Measurements from ENCODE around the gene ARHGAP8.

Gene ARHGAP8

DNA sequence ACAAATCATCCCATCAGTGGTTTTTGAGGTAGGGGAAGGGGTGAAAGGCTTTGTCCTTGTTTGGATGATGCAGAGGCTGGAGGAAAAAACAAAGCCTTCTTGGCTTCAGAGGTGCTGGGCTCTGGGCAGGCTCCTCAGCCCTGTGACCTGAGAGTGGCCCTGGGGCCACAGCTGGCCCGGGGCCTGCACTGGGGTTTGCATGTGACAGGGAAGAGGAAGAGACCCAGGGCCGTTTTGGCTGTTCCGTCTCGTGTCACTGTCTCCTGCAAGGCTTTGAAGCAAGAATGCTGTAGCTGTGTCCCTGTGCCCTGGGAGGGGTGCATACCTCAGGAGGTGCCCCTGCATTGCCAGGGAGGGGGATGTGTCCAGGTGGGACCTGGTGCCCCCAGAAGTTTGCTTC is 12.6 kb downstream of the ARHGAP8 start:
- no peak overlapping the region for H3K4me3 ChIP-seq (ENCODE audit: low read length)
- no peak for DNase-seq (ENCODE audit: low read depth)
- TF ChIP-seq, protein P1, sequence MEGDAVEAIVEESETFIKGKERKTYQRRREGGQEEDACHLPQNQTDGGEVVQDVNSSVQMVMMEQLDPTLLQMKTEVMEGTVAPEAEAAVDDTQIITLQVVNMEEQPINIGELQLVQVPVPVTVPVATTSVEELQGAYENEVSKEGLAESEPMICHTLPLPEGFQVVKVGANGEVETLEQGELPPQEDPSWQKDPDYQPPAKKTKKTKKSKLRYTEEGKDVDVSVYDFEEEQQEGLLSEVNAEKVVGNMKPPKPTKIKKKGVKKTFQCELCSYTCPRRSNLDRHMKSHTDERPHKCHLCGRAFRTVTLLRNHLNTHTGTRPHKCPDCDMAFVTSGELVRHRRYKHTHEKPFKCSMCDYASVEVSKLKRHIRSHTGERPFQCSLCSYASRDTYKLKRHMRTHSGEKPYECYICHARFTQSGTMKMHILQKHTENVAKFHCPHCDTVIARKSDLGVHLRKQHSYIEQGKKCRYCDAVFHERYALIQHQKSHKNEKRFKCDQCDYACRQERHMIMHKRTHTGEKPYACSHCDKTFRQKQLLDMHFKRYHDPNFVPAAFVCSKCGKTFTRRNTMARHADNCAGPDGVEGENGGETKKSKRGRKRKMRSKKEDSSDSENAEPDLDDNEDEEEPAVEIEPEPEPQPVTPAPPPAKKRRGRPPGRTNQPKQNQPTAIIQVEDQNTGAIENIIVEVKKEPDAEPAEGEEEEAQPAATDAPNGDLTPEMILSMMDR (IDR thresholded peaks at IDR 0.05; ENCODE audit: insufficient read depth, low read depth, low read length, missing control alignments), result no peak

DNA sequence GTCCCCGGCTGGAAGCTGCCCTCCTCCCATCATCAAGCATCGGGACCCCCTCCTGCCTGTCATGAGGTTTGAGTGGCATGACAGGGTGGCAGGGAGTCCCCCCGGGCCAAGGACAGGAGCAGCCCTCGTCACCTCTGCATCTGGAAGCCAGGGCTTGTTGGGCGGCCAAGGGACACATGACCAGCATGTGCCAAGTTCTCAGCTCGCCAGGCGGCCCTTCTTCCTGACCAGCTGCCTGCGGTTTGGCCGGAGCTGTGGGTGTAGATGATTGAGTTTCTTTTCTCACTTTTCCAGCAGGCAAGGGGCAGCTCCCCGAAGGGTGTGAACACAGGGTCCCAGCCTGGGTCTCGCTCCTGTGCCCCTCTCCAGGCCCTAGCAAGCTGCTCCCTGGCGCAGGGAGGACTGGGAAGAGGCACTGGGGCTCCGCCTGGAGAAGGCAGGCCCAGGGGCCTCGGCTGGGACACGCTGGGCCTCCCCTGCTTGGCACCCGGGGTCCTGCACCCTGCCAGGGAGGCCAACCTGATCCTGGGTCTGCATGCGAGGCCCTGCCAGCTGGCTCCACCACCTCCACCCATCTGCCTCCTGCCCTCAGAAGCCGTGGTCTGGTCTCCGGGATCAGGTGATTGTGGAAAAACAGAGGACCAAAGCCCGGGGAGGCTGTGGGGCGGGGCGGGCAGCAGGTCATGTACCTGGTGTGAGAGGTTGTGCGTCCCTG is 13.4 kb downstream of the ARHGAP8 start:
- H3K4me3 ChIP-seq (ENCODE audit: low read length), result no peak overlapping the region
- TF ChIP-seq, protein P1 (IDR thresholded peaks at IDR 0.05; ENCODE audit: insufficient read depth, low read depth, low read length, missing control alignments), result no peak
- DNase-seq (ENCODE audit: low read depth), result no peak

DNA sequence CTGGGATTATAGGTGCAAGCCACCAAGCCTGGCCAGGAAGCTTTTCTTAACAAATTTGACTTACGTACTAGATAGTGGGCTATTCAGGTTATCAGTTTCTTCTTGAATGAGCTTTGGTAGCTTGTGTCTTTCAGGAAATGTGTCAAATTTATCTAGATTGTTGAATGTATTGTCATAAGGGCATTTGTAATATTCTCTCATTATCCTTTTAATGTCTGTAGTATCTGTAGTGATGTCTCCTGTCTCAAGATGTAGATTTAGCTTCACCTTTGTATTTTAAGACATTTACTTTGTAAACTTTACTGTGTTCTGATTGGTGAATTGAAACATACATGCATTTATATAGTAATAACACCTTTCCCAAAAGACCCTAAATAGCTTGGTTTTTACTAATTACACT is 20.7 kb downstream of the ARHGAP8 start:
- TF ChIP-seq, protein P1 (IDR thresholded peaks at IDR 0.05; ENCODE audit: insufficient read depth, low read depth, low read length, missing control alignments), result no peak
- H3K4me3 ChIP-seq (ENCODE audit: low read length), result no peak overlapping the region
- DNase-seq (ENCODE audit: low read depth), result no peak

DNA sequence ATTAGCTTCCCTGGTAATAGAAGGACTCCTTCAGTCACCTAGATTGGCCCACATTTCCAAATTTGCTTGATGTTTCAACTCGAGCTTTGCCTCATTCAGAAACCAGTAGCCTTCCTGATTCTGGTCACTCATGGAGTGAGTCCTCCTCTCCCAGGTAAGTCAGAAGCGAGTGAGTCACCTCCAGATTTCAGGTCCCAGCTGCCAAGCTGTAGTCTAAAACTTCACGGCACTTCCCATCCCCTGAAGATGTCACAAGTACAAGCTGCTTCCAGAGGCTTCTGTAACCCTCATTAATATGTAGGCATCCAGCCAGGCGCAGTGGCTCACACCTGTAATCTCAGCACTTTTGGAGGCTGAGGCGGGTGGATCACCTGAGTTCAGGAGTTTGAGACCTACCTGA is 23.5 kb downstream of the ARHGAP8 start:
- peak; percentile 66 for DNase-seq (ENCODE audit: low read depth)
- TF ChIP-seq, protein P1 (IDR thresholded peaks at IDR 0.05; ENCODE audit: insufficient read depth, low read depth, low read length, missing control alignments), result no peak
- no peak overlapping the region for H3K4me3 ChIP-seq (ENCODE audit: low read length)

DNA sequence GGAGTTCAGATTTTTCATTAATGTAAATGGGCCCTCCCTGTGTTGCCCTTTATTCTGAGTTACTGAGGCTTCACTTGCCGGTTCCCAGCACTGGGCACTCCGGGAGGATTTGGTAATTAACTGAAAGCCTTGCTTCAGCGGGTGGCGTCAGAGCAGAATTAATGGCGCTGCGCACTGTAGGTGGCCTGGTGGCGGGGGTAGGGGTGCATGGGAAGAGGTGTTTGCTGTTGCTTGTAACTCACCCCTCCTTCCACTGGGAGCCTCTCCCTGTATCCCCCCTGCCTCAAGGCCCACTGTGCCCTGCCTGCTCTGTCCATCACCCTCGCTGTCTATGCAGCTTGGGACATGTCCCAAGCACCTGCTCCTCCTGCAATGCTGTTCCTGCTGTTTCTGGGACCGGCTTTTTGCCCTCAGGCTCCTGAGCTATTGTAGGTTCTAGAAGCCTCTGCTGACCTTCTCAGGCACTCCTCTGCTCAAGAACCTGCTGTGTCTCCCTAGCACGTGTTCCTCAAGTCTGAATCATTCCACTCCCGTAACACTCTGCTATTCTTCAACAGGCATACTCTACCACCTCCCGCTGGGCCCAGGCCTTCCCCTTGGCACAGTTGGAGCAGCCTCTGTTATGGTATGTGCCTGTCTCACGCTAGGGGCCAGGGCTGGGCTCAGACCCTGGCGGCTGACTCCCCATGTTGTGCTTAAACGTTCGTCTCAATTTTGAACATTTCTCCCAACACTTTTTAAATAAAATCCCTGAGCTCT is 24.4 kb downstream of the ARHGAP8 start:
- DNase-seq (ENCODE audit: low read depth), result no peak
- H3K4me3 ChIP-seq (ENCODE audit: low read length), result no peak overlapping the region

DNA sequence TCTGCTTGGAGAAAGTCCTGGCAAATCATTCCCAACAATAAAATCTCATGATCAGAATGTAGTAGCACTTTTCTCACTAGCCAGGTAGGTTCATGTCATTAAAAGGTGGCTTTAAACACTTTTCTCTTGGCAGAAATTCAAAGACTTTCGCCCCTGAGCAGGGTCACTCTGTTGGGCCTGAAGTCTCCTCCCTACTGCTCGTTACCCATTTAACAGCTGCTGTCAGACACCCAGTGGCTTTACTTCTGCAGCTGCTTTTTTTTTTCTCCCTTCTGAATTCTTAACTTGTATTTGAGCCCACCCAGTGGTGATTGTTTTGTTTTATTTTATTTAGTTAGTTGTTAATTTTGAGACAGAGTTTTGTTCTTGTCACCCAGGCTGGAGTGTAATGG is 25.0 kb downstream of the ARHGAP8 start:
- H3K4me3 ChIP-seq (ENCODE audit: low read length), result no peak overlapping the region

More for the DNA sequence above, 24.4 kb downstream of the ARHGAP8 start:
- TF ChIP-seq, protein P1 (IDR thresholded peaks at IDR 0.05; ENCODE audit: insufficient read depth, low read depth, low read length, missing control alignments), result no peak

More for the DNA sequence above, 25.0 kb downstream of the ARHGAP8 start:
- no peak for DNase-seq (ENCODE audit: low read depth)
- TF ChIP-seq, protein P1 (IDR thresholded peaks at IDR 0.05; ENCODE audit: insufficient read depth, low read depth, low read length, missing control alignments), result no peak
